Endothelial cell of umbilical vein (primary cell): ENCODE data around the gene ETS1.

Source experiments
- EZH2 ChIP-seq: IDR thresholded peaks from 2 replicates; pipeline ENCODE4 v1.6.1; 2012; ENCODE audit warnings: borderline replicate concordance, low read depth, mild to moderate bottlenecking, moderate library complexity, low read length, inconsistent platforms; ENCODE audit not compliant: severe bottlenecking
- FOS ChIP-seq: IDR thresholded peaks from 2 replicates; pipeline ENCODE4 v1.6.1; 2011; ENCODE audit warnings: mild to moderate bottlenecking, low read length, moderate library complexity, borderline replicate concordance; ENCODE audit not compliant: insufficient read depth
- GATA2 ChIP-seq: IDR thresholded peaks from 2 replicates; pipeline ENCODE4 v1.7.0; 2011; ENCODE audit warnings: low read depth, mild to moderate bottlenecking, moderate library complexity, mixed read lengths, low read length; ENCODE audit not compliant: insufficient read length, insufficient read depth
- JUN ChIP-seq: IDR thresholded peaks from 2 replicates; pipeline ENCODE4 v1.6.1; 2011; ENCODE audit warnings: borderline replicate concordance, low read depth; ENCODE audit not compliant: insufficient read length, insufficient read depth
- MYC ChIP-seq: IDR thresholded peaks from one replicate; pipeline ENCODE4 v1.6.1; 2011; ENCODE audit warnings: mild to moderate bottlenecking, low read depth, low read length
- POLR2A ChIP-seq: IDR thresholded peaks from 2 replicates; pipeline ENCODE4 v1.6.1; 2012; ENCODE audit warnings: low read depth, mild to moderate bottlenecking, control low read depth, low read length
- POLR2AphosphoS5 ChIP-seq: IDR thresholded peaks from 2 replicates; pipeline ENCODE4 v1.6.1; 2012; ENCODE audit warnings: low read depth, mild to moderate bottlenecking, control low read depth, low read length, moderate library complexity; ENCODE audit not compliant: insufficient read depth
- TF ChIP-seq, protein P1 (sequence below), 2 donors: IDR thresholded peaks; 1 replicate in 1 of 2; 2 replicates in 1 of 2; pipeline ENCODE4 v1.5.1; 2011; ENCODE audit warnings: low read length in 2 of 2, mild to moderate bottlenecking in 2 of 2, moderate library complexity in 2 of 2, control low read depth in 1 of 2, inconsistent platforms in 1 of 2, low read depth in 1 of 2; ENCODE audit not compliant: insufficient read depth in 1 of 2; ENCODE audit errors: extremely low read depth in 1 of 2

DNA sequence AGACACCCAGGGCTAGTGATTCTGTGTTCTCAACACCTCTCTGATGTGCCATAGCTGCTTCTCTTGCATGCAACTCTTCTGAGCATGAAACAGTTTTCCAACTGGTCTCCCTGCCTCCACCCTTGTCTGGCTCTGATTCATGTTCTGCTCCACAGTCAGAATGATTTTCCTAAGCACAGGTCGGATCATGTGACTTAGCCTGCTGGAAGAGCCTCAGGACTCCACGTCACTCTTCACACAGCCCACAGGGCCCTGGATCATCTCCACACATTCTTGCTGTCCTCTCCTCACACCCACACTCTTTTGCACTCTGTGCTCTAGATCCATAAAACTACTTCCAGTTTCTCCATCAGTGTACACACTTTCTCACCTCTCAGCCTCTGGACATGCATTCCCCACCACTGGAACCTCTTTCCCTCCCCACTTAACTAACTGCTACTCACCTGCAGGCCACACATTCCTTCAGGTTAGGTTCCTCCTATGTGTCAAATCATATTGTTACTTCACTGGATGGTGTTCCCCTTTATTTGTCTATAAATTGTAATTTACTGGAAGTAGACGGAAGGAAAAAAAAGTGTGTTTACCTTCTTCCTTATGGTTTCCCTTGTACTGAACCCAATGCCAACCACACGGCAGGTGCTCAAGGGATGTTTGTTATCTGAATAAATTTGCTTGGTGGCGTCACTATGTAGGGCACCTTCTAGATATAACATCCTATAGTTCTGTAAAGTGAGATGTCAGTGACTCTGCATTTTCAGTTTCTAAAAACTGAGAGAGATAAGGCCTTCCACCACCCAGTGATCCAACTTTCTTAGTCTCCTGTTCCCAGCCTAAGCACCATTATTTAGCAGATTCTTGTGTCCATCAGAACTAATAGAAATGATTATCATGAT, 133.7 kb downstream of the ETS1 start:
- TF ChIP-seq, protein P1, sequence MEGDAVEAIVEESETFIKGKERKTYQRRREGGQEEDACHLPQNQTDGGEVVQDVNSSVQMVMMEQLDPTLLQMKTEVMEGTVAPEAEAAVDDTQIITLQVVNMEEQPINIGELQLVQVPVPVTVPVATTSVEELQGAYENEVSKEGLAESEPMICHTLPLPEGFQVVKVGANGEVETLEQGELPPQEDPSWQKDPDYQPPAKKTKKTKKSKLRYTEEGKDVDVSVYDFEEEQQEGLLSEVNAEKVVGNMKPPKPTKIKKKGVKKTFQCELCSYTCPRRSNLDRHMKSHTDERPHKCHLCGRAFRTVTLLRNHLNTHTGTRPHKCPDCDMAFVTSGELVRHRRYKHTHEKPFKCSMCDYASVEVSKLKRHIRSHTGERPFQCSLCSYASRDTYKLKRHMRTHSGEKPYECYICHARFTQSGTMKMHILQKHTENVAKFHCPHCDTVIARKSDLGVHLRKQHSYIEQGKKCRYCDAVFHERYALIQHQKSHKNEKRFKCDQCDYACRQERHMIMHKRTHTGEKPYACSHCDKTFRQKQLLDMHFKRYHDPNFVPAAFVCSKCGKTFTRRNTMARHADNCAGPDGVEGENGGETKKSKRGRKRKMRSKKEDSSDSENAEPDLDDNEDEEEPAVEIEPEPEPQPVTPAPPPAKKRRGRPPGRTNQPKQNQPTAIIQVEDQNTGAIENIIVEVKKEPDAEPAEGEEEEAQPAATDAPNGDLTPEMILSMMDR (IDR thresholded peaks at IDR 0.05; ENCODE audit: extremely low read depth in 1 of 2, insufficient read depth in 1 of 2, low read depth in 1 of 2, low read length in 2 of 2), result no peak
- TF ChIP-seq MYC (no peak), POLR2A (no peak), FOS (no peak), POLR2AphosphoS5 (no peak), JUN (no peak), GATA2 (no peak), EZH2 (no peak)
